ENCODE results near the gene RSPO4. TPM values are rescaled to one million over a fixed set of nuclear protein-coding genes. Genes with fewer than 3 reads are reported as not detected.

Gene RSPO4
- total and polyA plus RNA-seq, 2 of the 8 experiments (the other 6 are each of a cell fraction or from before 2014, with no cell fraction given), result 3.4 to 6.4 TPM

DNA sequence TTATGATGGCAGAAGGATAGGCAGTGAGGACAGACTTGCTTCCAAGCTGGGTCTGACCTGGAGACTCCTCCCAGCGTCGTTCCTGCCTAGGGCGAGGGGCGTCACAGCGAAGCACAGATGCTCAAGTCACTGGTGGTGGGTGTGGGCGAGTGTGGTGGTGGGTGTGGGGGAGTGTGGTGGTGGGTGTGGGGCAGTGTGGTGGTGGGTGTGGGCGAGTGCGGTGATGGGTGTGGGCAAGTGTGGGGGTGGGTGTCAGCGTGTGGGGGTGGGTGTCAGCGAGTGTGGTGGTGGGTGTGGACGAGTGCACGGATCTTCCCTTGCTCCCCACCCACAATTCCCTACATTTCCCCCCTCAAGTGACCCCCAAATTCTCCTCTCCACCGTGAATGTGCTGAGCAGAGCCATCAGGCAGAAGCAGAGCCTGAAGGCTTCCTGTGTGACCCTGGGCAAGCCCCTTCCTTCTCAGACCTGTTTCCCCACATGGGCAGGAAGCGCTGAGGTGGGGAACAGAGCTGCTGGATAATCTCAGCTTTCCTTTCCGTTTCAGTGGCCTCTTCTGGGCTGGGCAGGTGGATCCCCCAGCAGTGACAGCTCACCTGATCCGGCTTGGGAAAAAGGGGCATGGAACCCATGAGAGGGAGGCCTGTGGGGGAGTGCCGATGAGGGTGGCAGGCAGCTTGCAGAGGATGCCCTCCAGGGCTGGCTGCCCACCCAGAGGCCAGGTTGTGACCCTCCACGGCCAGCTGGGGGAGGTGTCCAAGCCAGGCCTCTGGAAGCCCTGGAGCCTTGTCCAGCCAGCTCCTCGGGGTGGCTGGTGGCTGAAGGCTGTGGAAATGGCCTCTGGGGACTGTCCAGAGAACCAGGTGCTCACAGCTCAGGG lies 42.9 kb downstream of the RSPO4 start (continued):
- TF ChIP-seq NANOG (IDR thresholded peaks at IDR 0.05; ENCODE audit: insufficient read depth, low read depth, low read length, poor library complexity, severe bottlenecking), result no peak

Data from H1 (cell line).